GM18498 (cell line): ENCODE results near the gene RESP18.

ENCODE experiments used
- ATAC-seq: cut with Tn5 transposase; IDR thresholded peaks from one replicate; pipeline ENCODE4 v1.9.1; 2021; ENCODE audit warnings: mild to moderate bottlenecking, moderate library complexity; ENCODE audit not compliant: unreplicated experiment

RESP18 gene

DNA sequence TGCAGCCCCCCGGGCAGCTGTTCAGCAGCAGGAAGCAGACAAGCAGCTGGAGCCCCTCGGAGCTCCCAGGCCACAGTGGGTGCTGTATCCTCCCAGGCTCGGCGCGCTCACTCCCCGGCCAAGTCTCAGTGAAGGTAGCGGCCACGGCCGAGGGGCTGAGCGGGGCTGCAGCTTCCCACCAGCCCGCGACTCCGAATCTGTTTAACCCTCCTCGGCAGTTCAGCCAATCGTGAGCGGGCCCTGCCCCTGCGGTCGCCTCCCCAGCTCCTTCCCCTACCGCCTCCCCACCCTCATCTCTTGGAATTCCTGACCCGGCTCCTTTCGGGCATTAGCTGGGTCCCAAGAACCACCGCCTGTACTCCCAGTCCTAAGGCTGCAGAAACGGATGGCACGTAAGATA, at the start of gene RESP18:
TSS of gene RESP18 (minus strand) at position 203 of the 400 bp plus-strand sequence.
- ATAC-seq = no peak

DNA sequence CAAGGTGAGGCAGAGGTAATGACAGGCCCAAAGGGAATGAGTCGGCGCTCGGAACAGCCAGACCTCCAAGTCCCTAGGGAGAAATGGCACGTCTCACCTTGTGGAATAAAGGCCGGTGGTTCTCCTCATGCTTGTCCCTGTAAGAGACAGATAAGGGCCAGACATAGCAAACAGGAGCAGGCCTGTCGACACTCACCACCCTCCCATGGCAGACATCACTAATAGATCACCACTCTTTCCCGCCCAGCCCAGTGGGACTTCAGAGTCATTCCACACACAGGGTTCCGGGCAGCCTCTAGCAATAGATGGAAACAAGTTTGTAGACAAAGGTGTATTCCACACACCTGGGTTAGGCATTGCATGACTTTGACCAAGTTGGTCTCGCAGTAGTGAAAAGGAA, 48.9 kb upstream of the RESP18 start:
- no peak for ATAC-seq

DNA sequence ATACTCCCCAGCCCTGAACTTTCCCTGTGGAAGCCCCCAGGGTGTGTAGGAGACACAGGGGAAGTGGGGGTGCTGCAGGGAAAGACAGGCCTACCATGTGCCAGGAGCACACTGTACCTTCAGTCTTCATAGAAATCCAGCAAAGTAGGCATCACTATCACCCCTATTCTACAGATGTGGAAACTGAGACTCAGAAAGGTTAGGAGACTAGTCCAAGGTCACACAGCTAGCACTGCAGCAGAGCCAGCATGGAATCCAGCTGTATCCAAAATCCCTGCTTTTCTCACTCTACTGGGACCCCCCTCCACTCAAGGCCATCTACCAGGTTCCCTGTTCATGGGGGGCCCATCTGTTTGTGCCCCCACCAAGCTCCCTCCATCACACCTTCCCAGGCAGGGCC, 48.4 kb upstream of the RESP18 start:
- ATAC-seq = no peak

DNA sequence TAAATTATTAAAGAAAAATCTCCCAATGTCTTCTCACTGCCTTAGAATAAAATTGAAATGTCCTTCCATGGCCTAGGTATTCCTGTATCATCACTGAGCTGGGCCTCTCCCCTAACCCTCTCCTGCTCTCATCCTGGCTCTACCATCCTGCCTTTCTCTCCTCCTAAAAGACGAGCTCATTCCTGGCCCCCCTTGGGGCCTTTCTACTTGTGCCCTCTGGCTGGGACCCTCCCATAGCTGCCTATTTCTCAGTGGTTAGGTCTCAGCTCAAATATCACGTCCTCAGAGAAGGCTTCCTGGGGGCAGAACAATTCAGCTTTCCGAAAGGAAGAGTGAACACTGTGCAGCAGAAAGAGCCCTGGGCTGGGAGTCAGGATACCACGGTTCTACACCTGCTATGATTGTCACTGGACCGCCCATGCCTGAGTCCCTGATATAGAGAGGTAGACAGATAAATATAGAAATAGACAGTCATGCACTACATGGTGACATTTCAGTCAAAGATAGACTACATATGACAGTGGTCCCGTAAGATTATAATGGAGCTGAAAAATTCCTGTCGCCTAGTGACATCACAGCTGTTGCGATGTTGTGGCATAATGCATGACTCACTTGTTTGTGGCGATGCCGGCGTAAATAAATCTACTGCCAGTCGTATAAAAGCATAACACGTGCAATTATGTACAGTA, 45.8 kb upstream of the RESP18 start:
- no peak for ATAC-seq

DNA sequence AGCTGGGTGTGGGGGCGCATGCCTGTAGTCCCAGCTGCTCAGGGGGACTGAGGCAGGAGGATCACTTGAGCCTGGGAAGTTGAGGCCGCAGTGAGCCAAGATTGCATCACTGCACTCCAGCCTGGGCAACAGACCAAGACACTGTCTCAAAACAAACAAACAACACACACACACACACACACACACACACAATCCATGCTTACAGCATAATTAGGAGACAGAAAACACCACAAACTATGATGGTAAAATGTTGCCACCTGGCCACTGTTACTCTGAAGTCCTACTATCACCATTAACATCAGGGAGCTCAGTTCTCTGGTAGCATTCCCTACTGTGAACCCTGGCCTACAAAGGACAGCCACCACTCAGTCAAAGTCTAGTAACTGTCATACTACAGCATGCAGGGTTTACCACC, 36.9 kb upstream of the RESP18 start:
- ATAC-seq = no peak

DNA sequence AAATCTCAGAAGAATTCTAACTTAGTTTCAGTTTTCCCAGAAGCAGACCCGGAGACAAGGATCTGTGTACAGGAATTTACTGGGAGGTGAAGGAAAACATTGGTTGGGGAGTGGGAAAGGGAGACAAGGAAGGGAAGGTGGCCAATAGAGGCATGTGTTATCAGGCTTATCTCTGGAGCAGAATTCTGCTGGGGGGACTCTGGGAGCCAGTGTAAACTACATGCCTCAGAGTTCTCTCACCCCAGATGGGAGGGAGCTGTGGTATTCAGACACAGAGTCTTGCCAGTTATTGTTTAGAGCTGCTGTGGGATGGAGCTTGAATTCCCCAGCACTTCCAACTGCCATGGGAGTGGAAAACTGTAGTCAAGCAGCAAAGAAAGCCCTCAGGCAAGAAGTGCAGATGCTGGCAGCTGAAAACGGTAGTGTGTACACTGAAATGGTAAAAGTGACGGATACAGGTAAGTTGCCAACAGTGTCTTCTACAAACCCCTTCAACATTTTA, 36.2 kb upstream of the RESP18 start:
- ATAC-seq = no peak

DNA sequence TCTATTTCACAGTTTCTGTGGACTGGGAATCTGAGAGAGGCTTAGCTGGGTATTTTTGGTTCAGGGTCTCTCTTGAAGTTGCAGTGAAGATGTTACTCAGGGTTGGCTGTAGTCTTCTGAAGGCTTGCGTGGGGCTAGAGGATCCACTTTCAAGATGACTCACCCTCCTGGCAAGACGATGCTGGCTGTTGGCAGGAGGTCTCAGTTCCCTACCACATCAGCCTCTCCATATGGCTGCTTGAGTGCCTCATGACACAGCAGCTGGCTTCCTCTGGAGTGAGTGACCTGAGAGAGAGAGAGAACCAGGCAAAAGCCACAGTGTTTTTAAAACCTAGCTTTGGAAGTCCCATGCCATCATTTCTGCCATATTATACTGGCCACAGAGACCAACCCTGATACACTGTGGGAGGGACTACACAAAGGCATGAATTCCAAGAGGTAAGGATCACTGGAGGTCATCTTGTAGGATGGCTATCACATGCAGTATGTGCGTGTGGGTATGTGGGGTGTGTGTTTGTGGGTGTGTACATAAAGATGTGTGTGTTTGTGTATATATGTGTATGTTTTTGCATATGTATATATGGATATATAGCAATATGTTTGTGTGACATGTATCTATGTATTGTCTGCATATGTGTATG, 30.1 kb upstream of the RESP18 start:
- peak; percentile 90 for ATAC-seq

DNA sequence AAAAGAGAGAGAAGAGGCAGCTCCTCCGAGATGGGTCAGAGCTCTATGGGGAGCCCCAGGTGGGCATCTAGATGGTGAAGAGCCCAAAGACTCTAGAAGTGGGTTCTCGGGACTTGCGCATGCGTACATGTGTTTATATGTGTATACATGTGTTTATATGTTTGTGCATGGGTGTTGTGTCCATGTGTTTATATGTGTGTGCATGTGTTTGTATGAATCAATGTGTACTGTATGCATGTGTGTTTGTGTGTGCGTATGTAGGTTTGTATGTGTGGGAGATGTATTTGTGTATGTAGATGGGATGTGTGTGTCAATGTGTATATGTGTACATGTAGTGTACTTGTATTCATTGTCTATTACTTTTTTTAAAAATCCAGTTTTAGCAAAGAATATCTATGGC, 29.5 kb upstream of the RESP18 start:
- no peak for ATAC-seq

DNA sequence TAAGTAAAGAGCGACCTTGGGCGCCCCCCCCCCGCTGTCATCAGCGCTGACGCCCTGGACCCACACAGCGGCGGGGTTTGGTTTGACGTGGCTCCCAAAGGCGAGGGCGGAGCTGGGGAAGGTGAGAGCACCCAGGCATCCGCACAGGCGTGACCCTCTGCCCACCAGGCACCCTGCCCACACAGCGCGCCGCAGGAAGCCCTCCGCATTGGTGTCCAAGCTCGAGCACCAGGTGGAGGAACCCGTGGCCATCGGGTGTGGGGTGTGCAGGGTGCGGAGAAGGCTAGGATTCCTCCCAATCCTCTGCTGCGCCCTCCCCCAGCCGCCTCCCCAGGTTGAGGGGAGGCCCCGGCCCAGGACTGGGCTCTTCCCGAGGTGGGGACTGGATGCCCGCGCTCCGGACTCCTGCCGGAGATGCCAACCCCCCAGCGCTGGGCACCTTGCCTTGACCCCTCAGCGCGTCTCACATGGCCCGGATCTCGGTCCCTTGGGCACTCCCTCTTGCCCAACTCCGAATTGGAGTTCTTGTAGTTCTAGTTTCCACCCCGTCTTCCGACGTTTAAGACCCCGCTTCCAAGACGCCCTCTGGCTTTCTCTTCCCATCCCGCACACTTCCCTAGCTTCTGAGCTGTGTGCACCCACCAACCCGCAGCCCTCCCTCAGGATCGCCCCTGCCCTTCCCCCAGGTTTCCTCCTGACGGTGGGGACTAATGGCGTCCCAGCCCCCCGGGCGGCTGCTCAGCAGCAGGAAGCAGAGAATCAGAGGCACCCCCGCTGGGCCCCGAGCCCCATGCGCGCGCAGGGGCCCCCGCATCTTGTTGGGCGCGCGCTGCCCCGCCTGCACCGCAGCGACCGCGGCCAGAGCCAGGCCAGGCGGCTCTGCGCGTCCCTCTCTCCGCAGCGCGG, 25.9 kb upstream of the RESP18 start:
- ATAC-seq = no peak

DNA sequence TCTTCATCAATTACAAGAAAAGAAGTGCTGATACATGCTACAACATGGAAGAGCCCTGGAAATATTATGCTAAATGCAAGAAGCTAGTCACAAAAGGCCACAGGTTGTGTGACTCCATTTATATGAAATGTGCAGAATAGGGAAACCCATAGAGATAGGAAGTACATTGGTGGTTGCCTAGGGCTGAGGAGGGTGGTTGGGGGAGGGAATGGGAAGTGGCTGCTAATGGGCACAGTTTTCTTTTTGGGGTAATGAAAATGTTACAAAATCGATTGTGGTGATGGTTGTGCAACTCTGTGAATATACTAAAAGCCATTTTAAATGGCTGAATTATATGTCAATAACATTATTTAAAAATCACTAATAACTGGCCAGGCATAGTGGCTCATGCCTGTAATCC, 24.3 kb upstream of the RESP18 start:
- no peak for ATAC-seq

DNA sequence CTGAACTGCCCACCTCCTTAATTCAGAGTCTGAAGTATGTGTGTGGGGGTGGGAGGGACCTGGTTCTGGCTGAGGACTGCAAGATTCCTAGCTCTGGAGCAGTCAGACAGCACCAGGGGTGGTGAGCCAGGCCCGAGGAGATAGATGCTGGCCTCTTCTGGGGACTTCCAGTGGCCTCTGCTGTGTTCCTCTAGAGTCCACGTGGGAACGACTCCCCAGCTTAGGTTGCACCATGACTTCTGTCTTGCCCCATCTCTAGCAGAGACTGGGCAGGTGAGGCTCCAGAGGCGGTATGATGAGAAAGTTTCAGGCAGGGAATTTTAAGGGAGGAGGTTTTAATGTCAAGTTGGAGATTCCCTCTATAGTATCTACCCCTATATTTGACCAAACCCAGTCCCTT, 22.0 kb upstream of the RESP18 start:
- no peak for ATAC-seq

DNA sequence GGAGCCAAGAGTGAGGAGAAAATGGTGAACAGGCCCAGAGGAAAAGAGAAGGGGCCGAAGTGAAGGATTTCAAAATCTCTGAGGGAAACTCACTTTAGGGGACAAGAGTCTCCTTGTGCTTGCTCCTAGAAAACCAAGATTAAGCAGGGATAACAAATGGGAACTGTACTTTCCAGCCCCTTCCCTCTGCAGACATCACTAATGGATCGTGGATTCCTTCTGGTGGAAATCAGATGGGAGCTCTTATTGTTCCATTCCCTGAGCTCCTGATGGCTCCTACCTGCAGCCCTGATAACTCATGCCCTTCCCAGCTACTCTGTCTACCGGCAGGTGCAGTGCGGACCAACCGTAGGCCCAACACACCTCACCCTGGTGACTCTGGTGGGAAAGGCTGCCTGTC, 20.6 kb upstream of the RESP18 start:
- ATAC-seq = no peak

DNA sequence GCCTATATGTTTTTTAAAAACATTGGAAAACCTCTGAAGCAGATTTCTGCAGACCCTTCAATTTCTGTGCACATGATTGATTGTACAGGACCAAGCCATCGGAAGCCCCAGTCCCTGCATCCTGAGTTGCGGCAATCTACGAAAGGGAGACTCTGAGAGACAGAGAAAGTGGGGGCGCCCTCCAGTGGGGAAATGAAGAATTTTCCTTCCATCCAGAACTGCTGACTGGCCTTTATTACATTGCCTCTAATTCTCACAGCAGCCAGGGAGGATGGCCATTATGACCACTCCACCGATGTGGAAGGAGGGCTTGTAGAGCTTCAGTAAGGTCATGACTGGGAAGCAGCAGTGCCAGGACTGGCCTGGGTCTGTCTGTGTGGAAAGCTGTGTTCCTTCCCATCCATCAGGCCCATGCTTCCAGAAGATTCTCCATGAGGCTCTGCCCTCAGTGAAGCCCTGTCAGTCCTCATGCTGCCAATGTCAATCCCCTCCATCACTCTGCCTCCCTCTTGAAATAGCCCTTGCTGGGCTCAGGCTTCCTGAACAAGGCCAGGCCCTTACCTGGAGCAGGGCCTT, 20.0 kb upstream of the RESP18 start:
- peak; percentile 68 for ATAC-seq

DNA sequence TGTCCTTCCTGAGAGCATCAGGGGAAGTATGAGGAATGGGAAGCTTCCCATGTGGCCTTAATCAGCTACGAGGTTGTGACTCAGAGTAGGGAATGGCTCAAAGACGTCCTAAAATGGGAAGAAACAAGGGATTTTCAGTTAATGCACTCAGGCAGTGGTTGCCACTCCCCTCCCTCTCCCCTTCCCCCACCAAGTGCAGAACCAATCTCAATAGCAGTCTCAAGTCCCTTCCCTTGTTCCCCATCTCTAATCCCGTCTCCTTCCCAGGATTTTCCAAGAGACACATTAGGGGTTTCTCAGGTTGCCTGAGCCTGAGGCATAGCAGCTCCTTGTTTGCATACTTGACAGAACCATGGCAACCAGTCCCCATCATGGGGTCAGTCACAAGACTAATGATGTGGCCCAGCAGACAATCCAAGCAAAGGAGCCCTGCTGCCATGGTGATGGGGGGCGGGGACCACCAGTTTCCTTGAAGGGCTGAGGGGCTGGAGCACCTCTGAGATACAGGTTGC, 18.2 kb upstream of the RESP18 start:
- no peak for ATAC-seq

DNA sequence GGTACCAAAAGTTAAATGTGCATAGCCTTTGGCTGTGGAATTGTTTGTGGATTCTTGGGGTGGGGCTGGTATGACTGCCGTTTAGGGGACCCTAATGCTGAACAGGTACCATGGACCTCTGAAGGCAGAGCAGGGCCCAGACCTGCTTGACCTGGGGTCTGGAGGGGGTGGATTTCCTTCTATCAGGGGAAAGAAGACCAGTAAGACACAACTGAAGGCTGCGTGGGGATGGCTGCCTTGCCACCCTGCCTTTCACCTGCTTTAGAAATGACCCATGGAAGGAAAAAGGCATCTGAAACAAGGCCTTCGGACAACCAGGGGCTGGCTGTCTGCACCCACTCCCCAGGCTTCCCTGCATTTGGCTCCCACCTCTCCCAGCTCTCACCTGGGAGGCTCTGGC, 17.7 kb upstream of the RESP18 start:
- ATAC-seq = no peak

DNA sequence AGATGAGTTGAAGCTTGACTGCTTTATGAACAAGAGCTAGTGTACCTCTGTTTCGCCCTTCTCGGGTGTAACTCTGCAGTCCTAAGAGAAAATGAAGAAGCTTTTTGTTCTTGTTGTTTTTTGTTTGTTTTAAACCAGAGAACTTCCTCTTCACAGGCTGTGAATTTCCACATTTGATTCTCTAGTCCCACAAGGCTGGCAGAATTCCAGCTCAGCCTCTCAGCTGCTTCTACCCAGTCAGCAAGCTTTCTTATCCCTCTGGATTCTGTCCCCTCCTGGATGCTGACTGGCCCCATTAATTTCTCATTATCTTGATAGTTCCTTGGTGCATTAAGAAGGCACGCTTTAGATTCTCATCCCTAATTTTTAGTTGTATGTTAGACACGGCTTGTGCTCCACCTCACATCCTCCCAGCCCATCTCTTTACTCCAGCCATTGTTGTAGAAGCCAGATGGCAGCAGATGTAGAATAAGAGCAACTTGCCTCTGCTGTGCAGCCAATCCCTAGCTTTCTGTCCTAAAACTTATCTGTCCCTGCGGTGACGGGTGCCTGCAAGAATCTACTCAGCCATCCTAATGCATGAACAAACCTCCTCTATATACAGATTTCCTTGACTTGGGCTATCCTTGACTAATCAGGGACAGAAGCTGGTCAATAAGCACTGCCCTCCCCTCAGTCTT, 12.3 kb upstream of the RESP18 start:
- ATAC-seq = no peak

DNA sequence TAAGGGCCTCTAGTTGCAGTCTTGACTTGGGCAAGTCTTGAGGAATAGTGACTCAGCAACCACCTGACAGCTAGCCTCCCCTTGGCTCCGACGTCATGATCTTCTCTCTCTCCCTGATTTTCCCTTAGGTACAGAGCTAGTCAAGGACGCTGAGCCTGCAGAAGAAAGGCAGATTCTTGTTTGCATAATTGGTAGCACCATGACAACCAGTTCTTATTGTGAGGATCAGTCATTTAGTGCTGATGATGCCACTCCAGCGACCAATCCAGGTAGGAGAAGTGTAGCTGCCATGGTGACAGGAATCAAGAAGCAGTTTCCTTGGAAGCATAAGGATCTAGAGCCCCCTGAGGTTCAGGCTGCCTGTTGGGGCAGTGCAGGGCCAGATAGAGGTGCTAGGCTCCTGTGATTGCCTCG, 2.8 kb upstream of the RESP18 start:
- no peak for ATAC-seq

DNA sequence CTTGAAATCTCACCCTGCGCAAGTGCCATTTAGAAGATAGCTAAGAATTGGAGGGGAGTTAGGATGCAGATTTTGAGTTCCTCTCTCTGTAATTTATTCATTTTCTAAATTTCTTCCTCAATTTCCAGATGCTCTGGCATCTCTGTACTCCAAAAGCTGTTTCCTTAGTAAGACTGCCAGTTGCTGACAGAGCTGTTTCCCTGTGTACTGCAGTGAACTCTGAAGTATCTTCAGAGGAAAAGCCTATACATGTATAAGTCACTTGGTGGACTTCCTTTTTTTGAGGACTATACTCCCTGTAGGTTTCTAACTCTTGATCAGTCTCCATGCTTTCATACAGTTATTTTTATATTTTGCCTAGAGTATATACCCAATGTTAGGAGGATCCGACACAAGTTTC, 1.5 kb upstream of the RESP18 start:
- no peak for ATAC-seq

DNA sequence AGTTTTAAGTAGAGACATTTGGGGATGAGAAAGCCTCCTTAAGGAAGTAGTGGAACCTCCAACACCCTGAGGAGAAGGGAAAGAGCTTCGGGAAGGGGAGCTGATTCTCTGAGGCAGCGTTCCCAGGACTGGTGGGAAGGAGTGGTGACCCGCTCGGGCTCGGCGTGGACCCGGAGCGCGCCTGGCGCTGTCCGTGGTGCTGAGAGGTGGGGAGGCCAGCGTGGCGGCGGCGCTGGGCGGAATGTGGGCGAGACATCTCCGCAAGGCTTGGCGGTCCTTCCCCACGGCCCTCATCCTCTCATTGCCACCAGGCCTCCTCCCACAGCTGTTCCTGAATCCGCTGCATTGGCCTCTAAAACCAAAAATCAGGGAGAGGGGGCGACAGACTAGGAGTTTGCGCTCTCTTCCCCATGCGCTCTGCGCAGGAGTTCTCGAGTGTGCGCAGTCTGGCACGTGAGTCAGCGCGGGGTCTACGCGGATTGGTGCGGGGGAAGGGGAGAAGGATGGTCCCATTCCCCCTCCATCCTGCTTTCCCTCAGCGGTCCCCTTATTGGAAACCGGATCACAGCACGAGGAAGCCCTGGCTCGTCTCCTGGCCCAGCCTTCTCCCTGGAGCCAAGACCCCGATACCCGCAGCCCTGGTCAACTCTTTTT, 857 bp downstream of the RESP18 start:
- ATAC-seq = no peak

DNA sequence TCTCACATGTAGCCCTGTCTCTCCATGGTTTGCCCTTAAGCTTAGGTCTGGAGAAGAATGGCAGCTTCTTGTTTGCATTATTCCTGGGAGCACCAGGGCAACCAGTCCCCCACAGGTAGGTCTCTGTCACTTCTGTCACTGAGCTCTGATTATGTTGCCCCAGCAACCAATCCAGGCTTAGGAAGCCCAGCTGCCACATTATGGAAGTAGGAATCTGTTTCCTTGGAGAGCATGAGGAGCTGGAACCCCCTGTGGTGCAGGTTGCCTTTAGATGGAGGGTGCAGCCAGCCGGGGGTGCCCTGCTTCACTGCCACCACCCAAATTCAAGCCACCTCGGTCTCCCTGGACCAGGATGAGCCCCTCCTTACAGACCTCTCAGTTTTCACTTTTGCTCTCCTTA, 4.8 kb downstream of the RESP18 start:
- no peak for ATAC-seq
